Ovary (tissue), 3 donors: ENCODE measurements around the gene ABHD17A.

Source experiments
- POLR2A ChIP-seq: fragments of 450-650 bp; IDR thresholded peaks from one replicate; pipeline ENCODE4 v1.6.1; 2017; ENCODE audit warnings: antibody characterized with exemption, mild to moderate bottlenecking, moderate library complexity
- TF ChIP-seq, protein P1 (sequence below), 3 donors: fragments of 450-650 bp in 2 of 3; fragments of 200-600 bp in 1 of 3; IDR thresholded peaks; one replicate each; pipeline versions ENCODE4 v1.5.1 to v1.8.0; 2016 to 2022; ENCODE audit warnings: antibody characterized with exemption in 3 of 3, mild to moderate bottlenecking in 1 of 3
- donor health status: DM: no; HTN: no; CAD: no.

GRCh38 chr19:1841209-1841924 is 43.9 kb downstream of the ABHD17A start:
- TF ChIP-seq, protein P1, sequence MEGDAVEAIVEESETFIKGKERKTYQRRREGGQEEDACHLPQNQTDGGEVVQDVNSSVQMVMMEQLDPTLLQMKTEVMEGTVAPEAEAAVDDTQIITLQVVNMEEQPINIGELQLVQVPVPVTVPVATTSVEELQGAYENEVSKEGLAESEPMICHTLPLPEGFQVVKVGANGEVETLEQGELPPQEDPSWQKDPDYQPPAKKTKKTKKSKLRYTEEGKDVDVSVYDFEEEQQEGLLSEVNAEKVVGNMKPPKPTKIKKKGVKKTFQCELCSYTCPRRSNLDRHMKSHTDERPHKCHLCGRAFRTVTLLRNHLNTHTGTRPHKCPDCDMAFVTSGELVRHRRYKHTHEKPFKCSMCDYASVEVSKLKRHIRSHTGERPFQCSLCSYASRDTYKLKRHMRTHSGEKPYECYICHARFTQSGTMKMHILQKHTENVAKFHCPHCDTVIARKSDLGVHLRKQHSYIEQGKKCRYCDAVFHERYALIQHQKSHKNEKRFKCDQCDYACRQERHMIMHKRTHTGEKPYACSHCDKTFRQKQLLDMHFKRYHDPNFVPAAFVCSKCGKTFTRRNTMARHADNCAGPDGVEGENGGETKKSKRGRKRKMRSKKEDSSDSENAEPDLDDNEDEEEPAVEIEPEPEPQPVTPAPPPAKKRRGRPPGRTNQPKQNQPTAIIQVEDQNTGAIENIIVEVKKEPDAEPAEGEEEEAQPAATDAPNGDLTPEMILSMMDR (IDR thresholded peaks at IDR 0.05), result no peak
- no peak for TF ChIP-seq POLR2A
